SK-N-SH treated with all-trans-retinoic acid at 6 μM for 48 hours (cell line): Measurements from ENCODE around the gene COMT.

Source experiments
- ATAC-seq: fragments of 200-7000 bp; cut with Tn5 transposase; 3 replicates; pipeline ENCODE4 v1.9.1; 2020; ENCODE audit warnings: mild to moderate bottlenecking, moderate library complexity
- ARNTL ChIP-seq: fragments of 450-650 bp; formaldehyde crosslinking; IDR thresholded peaks from 2 replicates; pipeline ENCODE4 v1.5.0; 2020; ENCODE audit warnings: low read depth, mild to moderate bottlenecking, moderate library complexity, borderline replicate concordance
- BACH2 ChIP-seq: fragments of 250-450 bp; sonication (Bioruptor Pico); IDR thresholded peaks from 2 replicates; pipeline ENCODE4 v1.9.0; 2021; ENCODE audit warnings: mild to moderate bottlenecking, borderline replicate concordance
- CSDC2 ChIP-seq: fragments of 250-450 bp; sonication (Bioruptor Pico); IDR thresholded peaks from 2 replicates; pipeline ENCODE4 v1.5.0; 2020; ENCODE audit warnings: mild to moderate bottlenecking, moderate library complexity
- CSRNP3 ChIP-seq: fragments of 250-450 bp; sonication (Bioruptor Pico); IDR thresholded peaks from 2 replicates; pipeline ENCODE4 v1.5.1; 2021; ENCODE audit warnings: mild to moderate bottlenecking, moderate library complexity
- ESRRG ChIP-seq: fragments of 250-450 bp; sonication (Bioruptor Pico); IDR thresholded peaks from 2 replicates; pipeline ENCODE4 v1.6.1; 2021; ENCODE audit warnings: mild to moderate bottlenecking
- GLIS3 ChIP-seq: fragments of 250-450 bp; sonication (Bioruptor Pico); IDR thresholded peaks from 2 replicates; pipeline ENCODE4 v1.5.0; 2020; ENCODE audit warnings: mild to moderate bottlenecking, moderate library complexity
- OSR1 ChIP-seq: fragments of 250-450 bp; sonication (Bioruptor Pico); IDR thresholded peaks from 2 replicates; pipeline ENCODE4 v1.8.0; 2022; ENCODE audit warnings: moderate library complexity, mild to moderate bottlenecking, inconsistent platforms
- PATZ1 ChIP-seq: fragments of 250-450 bp; sonication (Bioruptor Pico); IDR thresholded peaks from 2 replicates; pipeline ENCODE4 v1.8.0; 2020; ENCODE audit warnings: mild to moderate bottlenecking, moderate library complexity, borderline replicate concordance
- POU6F1 ChIP-seq: fragments of 250-450 bp; sonication (Bioruptor Pico); IDR thresholded peaks from 2 replicates; pipeline ENCODE4 v1.8.0; 2021; ENCODE audit warnings: low read depth, mild to moderate bottlenecking, moderate library complexity, borderline replicate concordance
- PPARA ChIP-seq: fragments of 250-450 bp; sonication (Bioruptor Pico); IDR thresholded peaks from 2 replicates; pipeline ENCODE4 v1.5.0; 2020; ENCODE audit warnings: mild to moderate bottlenecking, borderline replicate concordance
- SNAI2 ChIP-seq: fragments of 250-450 bp; sonication (Bioruptor Pico); IDR thresholded peaks from 2 replicates; pipeline ENCODE4 v1.5.0; 2020; ENCODE audit warnings: mild to moderate bottlenecking, moderate library complexity
- TCF4 ChIP-seq: fragments of 250-450 bp; sonication (Bioruptor Pico); IDR thresholded peaks from 2 replicates; pipeline ENCODE4 v1.8.0; 2021; ENCODE audit warnings: mild to moderate bottlenecking, moderate library complexity, borderline replicate concordance
- TOX ChIP-seq: fragments of 250-450 bp; sonication (Bioruptor Pico); IDR thresholded peaks from 2 replicates; pipeline ENCODE4 v1.8.0; 2021; ENCODE audit warnings: mild to moderate bottlenecking, moderate library complexity, borderline replicate concordance
- ZC3H10 ChIP-seq: fragments of 250-450 bp; sonication (Bioruptor Pico); IDR thresholded peaks from 2 replicates; pipeline ENCODE4 v1.5.1; 2021; ENCODE audit warnings: mild to moderate bottlenecking, moderate library complexity
- ZFP3 ChIP-seq: fragments of 250-450 bp; sonication (Bioruptor Pico); IDR thresholded peaks from 2 replicates; pipeline ENCODE4 v1.5.0; 2020; ENCODE audit warnings: mild to moderate bottlenecking, moderate library complexity
- ZFP30 ChIP-seq: fragments of 450-650 bp; formaldehyde crosslinking; IDR thresholded peaks from 2 replicates; pipeline ENCODE4 v1.5.0; 2022; ENCODE audit warnings: mild to moderate bottlenecking, moderate library complexity
- ZNF565 ChIP-seq: fragments of 450-650 bp; formaldehyde crosslinking; conservative IDR thresholded peaks from 2 replicates; pipeline ENCODE4 v1.5.0; 2020; ENCODE audit warnings: low read depth, mild to moderate bottlenecking, moderate library complexity
- ZNF70 ChIP-seq: fragments of 450-650 bp; formaldehyde crosslinking; IDR thresholded peaks from 2 replicates; pipeline ENCODE4 v1.5.0; 2020; ENCODE audit warnings: mild to moderate bottlenecking, moderate library complexity

The COMT gene

GRCh38 chr22:19970479-19971275 lies 29.1 kb downstream of the COMT start:
- ATAC-seq, result peak; percentile 74
- TF ChIP-seq ARNTL (CRISPR knock-in tag), result no peak
- no peak for TF ChIP-seq TOX (CRISPR knock-in tag)
- no peak for TF ChIP-seq BACH2
- no peak for TF ChIP-seq PATZ1 (CRISPR knock-in tag)
- no peak for TF ChIP-seq OSR1 (CRISPR knock-in tag)
- no peak for TF ChIP-seq CSDC2 (CRISPR knock-in tag)
- TF ChIP-seq, all 23 proteins: peak for 0

GRCh38 chr22:19971276-19972124 lies 29.9 kb downstream of the COMT start:
- ATAC-seq, result no peak
- TF ChIP-seq OSR1 (CRISPR knock-in tag) (no peak), ZFP3 (CRISPR knock-in tag) (no peak), ARNTL (CRISPR knock-in tag) (no peak)

- TF ChIP-seq TOX (CRISPR knock-in tag) (no peak), ZFP3 (CRISPR knock-in tag) (no peak), ZFP30 (CRISPR knock-in tag) (no peak), POU6F1 (CRISPR knock-in tag) (no peak), PPARA (CRISPR knock-in tag) (no peak), CSRNP3 (CRISPR knock-in tag) (no peak), ZC3H10 (CRISPR knock-in tag) (no peak), ZNF70 (CRISPR knock-in tag) (no peak), ARNTL (CRISPR knock-in tag) (no peak), ZNF565 (no peak), ESRRG (CRISPR knock-in tag) (no peak), OSR1 (CRISPR knock-in tag) (no peak), TCF4 (CRISPR knock-in tag) (no peak), PATZ1 (CRISPR knock-in tag) (no peak), CSDC2 (CRISPR knock-in tag) (no peak), SNAI2 (CRISPR knock-in tag) (no peak), GLIS3 (no peak)
- ATAC-seq, result no peak
These were observed 30.7 kb downstream of the COMT start for GRCh38 chr22:19972251-19972650.
